ENCODE results near the gene CPNE4. TPM values are rescaled to one million over a fixed set of nuclear protein-coding genes. Genes with fewer than 3 reads are reported as not detected.
"Not testable (repeated sequence)": the region's sequence is repeated elsewhere in the genome, so short reads cannot be mapped to it uniquely, and the experiment has no call there.

Gene CPNE4
- total RNA-seq, 1 experiment from 2014 or later, result 0.48 TPM

- DNase-seq (ENCODE audit: low read depth), result peak; percentile 13
Observed at GRCh38 chr3:132016061-132017041, 18.5 kb downstream of the CPNE4 start.

GRCh38 chr3:132014105-132014504, 20.7 kb downstream of the CPNE4 start:
- no peak for DNase-seq (ENCODE audit: low read depth)

- peak; percentile 8 for DNase-seq (ENCODE audit: low read depth)
Observed at GRCh38 chr3:132009241-132009640, 25.6 kb downstream of the CPNE4 start.

DNA sequence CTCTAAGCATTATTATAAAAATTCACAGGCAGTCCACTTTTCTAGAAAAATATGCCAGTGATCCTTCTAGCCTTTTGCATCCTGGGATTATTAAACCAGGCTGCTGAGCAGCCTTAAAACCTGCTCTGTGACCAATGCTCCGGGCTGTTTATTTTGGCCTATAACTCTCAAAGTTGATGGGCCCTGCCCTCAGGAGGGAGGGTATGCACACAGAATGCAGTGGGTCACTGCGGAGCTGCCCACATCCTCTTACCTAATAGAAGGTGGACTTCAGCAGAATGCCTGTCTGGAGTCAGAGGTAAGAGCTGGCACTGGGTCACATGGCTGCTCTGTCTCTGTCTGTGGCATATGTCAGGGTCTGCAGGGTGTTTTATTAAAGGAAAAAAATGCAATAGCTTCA, 26.0 kb downstream of the CPNE4 start:
- DNase-seq (ENCODE audit: low read depth), result no peak

GRCh38 chr3:132007617-132008016, 27.2 kb downstream of the CPNE4 start:
- DNase-seq (ENCODE audit: low read depth), result no peak

- DNase-seq (ENCODE audit: low read depth), result peak; percentile 31
Observed at GRCh38 chr3:132006605-132007204, 28.1 kb downstream of the CPNE4 start.

GRCh38 chr3:132004571-132004970, 30.2 kb downstream of the CPNE4 start:
- DNase-seq (ENCODE audit: low read depth), result no peak

- no peak for DNase-seq (ENCODE audit: low read depth)
Observed at GRCh38 chr3:132003685-132004084, 31.1 kb downstream of the CPNE4 start.

DNA sequence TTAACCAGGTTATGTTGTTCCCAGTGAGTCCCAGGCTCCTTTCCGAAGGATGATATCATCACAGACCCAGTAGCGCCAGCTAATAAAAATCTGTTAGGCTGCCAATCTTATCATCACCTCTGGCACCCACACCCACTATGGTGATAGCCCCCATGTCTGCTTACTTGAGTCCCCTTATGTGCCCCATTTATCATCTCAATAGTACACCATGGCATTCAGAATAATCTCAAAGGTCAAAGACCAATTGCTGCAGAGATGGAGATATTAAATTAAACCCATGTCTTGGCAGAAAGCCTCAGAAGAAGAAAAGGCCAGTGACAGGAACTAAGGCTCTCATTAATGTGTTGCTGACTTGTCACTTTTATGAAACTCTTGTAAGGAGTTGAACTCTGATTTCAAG, 32.8 kb downstream of the CPNE4 start:
- no peak for DNase-seq (ENCODE audit: low read depth)

DNA sequence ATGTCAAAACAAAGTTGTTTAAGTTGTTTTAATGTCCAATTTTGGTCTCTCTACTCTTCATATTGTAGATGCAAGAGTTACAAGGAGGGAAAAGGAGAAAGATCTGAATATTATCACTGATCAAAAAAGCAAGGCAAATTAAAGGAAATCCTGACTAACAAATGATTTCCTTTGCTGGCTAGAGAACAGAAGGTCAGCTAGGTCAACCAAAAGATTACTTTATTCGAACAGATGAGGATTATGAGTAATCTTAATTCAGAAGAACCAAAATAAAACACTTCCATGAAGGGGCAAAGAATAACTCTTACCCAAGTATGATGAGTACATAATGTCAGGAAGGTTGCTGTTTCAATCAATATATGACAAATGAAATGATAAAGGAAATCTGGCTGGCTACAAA, 33.8 kb downstream of the CPNE4 start:
- DNase-seq (ENCODE audit: low read depth), result no peak

DNA sequence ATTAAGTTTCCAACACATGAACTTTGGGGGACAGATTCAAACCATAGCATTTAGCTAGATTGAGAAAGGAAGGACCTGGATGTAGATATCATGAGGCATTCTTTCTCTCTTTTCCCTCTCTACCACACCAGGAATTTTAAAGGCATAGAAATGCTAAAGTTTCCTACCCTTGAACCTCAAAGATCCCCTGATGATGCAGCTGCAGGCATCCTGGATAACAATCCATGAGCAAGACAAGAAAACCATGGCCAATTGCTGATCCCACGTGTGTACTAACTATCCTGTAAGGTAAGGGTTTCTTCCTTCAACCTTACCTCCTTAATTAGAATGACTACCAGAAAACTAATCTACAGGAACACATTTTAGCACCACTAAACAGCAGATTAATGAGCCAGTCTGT, 36.8 kb downstream of the CPNE4 start:
- DNase-seq (ENCODE audit: low read depth), result no peak

DNA sequence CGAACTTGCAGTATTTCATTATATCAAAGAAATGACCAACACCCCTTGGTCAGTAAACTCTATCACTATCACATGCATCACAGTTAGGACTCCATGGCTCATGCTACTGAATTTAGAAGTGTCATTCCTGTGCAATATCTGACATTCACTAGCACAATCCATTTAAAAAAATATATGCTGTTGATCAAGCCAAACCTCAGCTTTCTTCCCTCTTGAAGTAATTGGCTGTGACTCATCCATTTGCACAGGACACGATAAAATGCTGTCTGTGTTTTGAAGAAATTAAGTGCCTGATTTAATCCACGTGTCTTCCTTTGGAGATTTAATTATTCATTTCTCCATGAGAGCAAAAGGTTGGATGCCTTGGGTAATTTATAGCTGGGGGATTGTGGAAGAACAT, 38.9 kb downstream of the CPNE4 start:
- DNase-seq (ENCODE audit: low read depth), result no peak

GRCh38 chr3:131989318-131989717, 45.5 kb downstream of the CPNE4 start:
- no peak for DNase-seq (ENCODE audit: low read depth)

DNA sequence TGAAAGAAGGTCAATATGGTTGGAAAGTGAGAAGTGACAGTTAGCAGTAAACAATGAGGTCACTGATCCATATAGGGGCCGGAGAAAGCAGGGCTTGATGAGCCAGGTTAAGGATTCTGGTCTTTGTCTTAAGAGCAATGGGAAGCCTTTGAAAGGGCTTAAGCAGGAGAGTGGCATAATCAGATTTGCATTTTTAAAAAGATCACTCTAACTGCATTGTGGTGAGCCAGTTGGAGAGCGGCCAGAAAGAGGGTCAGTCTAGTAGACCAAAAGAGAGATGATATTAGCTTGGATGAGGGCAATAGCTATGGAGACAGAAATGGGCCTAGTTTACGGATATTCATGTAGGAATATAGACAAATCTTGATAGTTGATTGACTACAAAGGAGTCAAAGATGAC, 46.6 kb downstream of the CPNE4 start:
- no peak for DNase-seq (ENCODE audit: low read depth)

- no peak for DNase-seq (ENCODE audit: low read depth)
Observed at GRCh38 chr3:131983689-131984088, 51.1 kb downstream of the CPNE4 start.

- DNase-seq (ENCODE audit: low read depth), result no peak
Observed at GRCh38 chr3:131981323-131981722, 53.5 kb downstream of the CPNE4 start.

DNA sequence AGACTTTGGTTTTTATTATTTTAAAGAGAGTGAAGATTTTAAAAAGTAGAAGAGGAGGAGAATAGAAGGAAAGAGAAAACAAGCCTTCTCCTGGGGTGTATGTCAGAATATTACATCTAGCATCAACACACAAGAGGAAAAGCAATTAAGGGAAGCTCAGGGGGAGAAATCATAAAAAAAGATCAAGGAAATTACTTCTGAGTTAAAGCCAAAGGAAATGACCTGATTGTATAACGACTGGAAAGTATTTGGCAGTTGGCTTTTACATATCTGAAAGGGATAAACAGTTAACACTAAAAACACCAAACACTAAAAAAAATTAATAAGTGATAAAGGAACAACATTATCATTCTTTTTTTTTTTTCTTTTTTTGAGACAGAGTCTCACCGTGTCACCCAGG, 58.4 kb downstream of the CPNE4 start:
- DNase-seq (ENCODE audit: low read depth), result no peak

- no peak for DNase-seq (ENCODE audit: low read depth)
Observed at GRCh38 chr3:131975047-131975446, 59.8 kb downstream of the CPNE4 start.

DNA sequence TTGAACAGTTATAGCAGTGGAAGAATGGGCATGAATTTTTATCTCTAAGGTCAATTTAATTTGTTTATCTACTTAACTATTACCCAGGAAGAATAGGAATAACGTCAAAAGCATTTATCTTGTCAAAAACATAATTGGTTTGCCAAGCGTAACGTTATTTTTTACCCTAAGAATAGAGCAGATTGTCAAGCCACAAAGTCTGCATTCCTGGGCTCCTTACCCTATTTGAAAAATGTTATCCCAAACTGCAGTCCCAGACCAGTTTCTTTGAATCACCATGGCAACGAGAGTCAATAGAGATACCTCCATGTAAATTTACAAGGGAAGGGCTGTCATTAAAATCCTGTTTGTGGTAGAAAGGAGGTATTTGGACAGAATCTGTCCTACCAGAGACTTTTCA, 61.1 kb downstream of the CPNE4 start:
- peak; percentile 11 for DNase-seq (ENCODE audit: low read depth)

GRCh38 chr3:131972550-131972949, 62.3 kb downstream of the CPNE4 start:
- peak; percentile 14 for DNase-seq (ENCODE audit: low read depth)

- DNase-seq (ENCODE audit: low read depth), result no peak
Observed at GRCh38 chr3:131972091-131972490, 62.7 kb downstream of the CPNE4 start.

DNA sequence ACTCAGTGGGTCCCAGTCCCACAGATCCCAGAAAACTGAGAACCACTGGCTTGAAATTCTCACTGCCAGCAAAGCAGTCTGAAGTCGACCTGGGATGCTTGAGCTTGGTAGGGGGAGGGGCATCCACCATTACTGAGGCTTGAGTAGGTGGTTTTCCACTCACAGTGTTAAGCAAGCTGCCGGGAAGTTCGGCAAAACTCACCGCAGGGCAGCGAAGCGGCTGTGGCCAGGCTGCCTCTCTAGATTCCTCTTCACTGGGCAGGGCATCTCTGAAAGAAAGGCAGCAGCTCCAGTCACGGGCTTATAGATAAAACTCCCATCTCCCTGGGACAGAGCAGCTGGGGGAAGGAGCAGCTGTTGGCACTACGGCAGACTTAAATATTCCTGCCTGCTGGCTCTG, 71.4 kb downstream of the CPNE4 start:
- DNase-seq (ENCODE audit: low read depth), result not testable (repeated sequence)

DNA sequence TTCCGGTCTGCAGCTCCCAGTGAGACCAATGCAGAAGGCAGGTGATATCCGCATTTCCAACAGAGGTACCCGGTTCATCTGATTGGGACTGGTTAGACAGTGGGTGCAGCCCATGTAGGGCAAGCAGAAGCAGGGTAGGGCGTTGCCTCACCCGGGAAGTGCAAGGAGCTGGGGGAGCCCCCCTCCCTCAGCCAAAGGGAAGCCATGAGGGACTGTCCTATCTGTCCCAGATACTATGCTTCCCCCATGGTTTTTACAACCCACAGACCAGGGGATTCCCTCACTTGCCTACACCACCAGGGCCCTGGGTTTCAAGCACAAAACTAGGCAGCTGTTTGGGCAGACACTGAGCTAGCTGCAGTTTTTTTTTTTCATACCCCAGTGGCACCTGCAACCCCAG, 71.8 kb downstream of the CPNE4 start:
- no peak for DNase-seq (ENCODE audit: low read depth)

All from RPMI7951 (cell line).